Fibroblast of mammary gland (primary cell): ENCODE measurements around the gene HDAC10.

Experiments
- DNase-seq: peaks from one replicate; pipeline ENCODE4 v3.0.0-alpha.2; 2010; ENCODE audit warnings: low read depth
- H3K4me3 ChIP-seq: 2 replicates; pipeline ENCODE4 v1.5.1; 2011; ENCODE audit warnings: low read depth, mild to moderate bottlenecking, low read length, moderate library complexity; ENCODE audit not compliant: control insufficient read depth
- TF ChIP-seq, protein P1 (sequence below): conservative IDR thresholded peaks from 2 replicates; pipeline ENCODE4 v1.5.1; 2011; ENCODE audit warnings: low read depth, low read length, inconsistent platforms; ENCODE audit not compliant: control insufficient read depth, insufficient read depth

HDAC10 gene

DNA sequence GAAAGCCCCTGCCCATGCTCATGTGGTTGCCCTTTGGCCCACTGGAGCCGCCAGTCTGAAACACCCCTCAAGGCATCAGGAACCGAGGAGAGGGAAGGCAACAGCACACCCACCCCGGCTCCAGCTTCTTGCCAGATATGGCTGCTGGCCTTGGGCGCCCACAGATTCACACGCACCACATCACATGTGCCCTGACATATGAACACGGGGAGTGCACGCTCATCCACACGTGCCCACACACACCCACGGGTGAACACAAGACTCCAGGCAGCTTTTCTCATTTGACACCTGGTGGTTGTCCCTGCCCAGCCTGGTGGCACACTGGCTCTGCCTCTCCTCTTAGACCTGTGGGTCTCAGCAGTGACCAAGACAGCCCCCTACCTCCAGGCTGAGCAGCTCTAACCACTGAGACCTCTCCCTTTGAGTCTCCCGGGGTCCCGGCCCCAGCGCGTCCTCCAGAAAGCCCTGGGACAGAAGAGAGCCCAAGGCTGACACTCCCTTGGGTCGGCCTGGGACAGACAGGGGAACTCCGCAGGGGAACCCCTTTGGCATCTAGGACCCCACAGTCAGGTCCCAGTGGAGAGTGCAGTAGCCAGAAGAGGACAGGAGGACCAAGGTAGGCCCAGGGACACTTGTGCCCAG lies 13.2 kb upstream of the HDAC10 start:
- H3K4me3 ChIP-seq, result no peak overlapping the region
- TF ChIP-seq, protein P1, sequence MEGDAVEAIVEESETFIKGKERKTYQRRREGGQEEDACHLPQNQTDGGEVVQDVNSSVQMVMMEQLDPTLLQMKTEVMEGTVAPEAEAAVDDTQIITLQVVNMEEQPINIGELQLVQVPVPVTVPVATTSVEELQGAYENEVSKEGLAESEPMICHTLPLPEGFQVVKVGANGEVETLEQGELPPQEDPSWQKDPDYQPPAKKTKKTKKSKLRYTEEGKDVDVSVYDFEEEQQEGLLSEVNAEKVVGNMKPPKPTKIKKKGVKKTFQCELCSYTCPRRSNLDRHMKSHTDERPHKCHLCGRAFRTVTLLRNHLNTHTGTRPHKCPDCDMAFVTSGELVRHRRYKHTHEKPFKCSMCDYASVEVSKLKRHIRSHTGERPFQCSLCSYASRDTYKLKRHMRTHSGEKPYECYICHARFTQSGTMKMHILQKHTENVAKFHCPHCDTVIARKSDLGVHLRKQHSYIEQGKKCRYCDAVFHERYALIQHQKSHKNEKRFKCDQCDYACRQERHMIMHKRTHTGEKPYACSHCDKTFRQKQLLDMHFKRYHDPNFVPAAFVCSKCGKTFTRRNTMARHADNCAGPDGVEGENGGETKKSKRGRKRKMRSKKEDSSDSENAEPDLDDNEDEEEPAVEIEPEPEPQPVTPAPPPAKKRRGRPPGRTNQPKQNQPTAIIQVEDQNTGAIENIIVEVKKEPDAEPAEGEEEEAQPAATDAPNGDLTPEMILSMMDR, result no peak
- DNase-seq, result no peak

DNA sequence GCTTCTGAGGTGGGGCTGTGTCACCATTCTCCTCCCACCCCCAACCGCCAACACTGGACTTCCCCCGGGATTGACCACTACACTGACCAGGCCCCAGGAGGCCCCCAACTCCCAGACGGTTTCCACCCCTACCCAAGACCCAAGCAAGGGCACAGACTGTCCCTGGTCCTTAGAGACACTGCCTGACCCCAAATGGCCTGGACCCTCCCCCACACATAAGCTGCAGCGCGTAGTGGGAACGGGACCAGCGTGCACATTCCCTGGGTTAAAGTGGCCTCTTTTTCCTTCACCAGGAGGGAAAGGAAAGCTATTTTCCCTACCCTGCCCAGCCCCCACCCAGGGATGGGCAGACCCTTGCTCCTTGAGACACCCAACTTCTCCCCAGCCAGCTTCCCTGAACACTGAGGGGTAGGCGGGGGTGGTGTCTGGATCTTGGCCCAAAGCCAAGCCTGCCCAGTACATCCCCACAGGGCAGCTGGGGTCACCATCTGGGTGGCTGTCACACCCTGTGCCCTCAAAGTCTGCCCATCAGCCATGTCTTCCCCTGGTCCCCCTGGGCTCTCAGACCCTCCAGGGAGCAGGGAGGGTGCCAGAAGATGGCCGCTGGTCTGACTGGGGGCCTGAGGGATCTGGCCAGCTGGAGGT lies 12.0 kb upstream of the HDAC10 start:
- TF ChIP-seq, protein P1, result no peak
- DNase-seq, result no peak
- no peak overlapping the region for H3K4me3 ChIP-seq

DNA sequence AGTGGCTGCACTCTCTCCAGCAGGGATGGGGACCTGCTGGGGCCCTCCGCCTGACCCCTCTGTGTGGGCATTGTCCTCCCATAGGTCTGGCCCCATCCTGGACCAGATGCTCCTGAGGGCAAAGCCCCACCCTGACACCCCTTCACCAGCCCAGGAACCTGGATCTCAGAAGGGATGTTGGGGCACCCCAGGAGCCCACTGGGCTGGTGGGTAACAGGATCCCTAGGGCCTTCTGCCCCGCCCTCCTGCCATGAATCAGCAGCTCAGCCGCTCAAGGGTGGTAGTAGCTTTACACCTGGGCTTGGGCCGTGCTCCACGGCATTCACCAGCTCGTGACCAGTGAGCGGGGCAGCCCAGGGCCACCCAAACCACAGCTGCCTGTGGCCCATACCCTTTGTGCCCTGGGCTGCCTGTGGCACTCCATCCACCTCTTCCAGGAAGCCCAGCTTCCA lies 11.4 kb upstream of the HDAC10 start:
- TF ChIP-seq, protein P1, result no peak
- no peak overlapping the region for H3K4me3 ChIP-seq
- DNase-seq, result peak; percentile 10

DNA sequence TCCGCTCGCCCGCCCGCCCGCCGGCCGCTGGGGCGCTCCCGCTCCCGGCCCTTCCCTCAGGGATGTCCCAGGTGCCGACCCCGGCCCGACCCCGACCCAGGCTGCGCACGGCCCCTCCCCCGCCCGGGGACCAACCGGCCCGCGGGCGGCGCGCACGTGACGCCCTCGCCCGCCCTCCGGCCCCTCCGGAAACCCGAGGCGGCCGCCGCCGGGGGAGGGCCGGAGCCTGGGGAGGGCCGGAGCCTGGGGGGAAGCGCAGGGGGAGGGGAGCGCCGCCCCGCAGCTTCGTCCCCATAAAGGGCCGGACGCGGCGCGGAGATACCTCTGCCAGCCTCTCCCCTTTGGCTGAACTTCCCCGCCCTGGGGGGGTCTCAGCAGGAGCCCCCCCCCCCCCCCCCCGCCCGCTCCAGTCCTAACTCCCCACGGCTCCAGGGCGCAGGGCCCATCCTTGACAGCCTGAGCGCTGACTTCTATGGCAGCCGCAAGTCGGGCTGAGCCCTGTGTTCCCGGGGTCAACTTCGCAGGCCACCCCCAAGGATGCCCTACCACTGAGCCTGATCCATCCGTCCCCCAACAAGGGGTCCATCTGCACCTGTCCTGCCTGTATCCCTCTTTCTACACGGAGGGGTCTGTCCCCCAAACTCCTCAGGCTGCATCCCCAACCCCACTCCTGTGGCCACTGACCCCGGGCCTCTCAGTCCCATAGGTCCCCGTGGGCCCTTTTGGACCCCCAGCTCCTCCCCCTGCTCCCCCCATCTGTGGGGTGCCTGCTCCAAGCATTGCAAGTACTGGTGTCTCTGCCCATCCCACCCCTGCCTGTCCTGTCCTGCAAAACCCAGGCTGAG lies 10.8 kb upstream of the HDAC10 start, which contains the start of gene MAPK12:
TSS of gene MAPK12 (minus strand) at position 69 of the 845 bp plus-strand sequence. CDS start 174 bp downstream, outside the sequence.
- DNase-seq, result peak; percentile 9
- peak within 1 kb of the TSS; percentile 62 for H3K4me3 ChIP-seq
- TF ChIP-seq, protein P1, result no peak

DNA sequence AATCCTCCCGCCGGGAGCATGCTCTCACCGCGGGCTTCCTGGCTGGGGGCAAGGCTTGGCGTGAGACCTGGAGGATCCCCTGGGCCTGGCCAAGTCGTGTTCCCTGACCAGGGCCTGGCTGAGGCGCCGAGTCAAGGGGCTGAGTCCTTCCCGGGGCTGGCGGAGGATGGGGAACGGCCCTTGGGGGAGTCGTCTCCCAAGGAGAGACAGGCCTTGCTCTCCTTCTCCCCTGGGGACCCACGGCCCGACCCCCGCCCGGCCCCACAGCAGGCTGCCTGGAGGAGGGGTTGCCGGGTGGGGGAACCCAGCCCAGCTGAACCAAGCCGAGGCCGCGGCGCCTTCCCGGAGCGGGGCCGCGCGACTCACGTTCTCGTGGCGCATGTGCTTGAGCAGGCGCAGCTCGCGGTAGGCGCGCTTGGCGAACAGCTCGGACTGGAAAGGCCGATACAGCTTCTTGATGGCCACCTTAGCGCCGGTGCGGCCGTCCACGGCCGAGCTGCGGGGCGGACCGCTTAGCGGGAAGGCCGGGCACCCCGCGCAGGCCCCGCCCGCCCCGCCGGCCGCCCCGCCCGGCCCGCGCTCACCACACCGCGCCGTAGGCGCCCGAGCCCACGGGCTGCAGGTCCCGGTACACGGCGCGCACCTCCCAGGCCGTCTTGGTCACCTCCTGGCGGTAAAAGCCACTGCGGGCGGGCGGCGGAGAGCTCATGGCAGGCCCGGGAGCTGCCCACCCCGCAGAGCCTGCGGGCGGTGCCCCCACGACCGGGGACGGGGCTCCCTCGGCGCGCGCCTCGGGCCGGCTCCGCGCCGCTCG lies 9.9 kb upstream of the HDAC10 start:
- H3K4me3 ChIP-seq, result peak overlapping the region; percentile 62
- DNase-seq, result peak; percentile 64
- TF ChIP-seq, protein P1, result no peak

DNA sequence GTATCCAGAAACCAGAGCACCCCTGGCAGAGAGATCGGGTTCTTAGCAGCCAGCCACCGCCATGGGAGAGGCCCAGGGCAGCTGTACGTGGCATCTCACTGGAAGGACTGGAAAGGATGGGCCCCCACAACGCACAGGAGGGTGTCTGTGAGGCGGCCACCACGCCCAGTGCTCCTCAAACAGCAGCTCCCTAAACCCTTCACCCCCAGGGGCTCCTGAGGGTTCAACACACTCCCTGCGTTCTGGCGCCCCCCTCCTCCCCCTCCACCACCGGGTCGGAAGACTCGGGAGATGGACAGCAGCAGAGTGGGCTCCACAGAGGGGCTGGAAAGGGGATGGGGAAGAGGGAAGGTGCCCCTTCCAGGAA lies 9.4 kb upstream of the HDAC10 start:
- peak; percentile 15 for DNase-seq
- H3K4me3 ChIP-seq, result peak overlapping the region; percentile 62
- TF ChIP-seq, protein P1, result no peak
